ELF-1 (cell line): ENCODE measurements around the gene RNASE13.

Experiments
- DNase-seq: peaks from one replicate; pipeline ENCODE4 v3.0.0-alpha.2; 2016; ENCODE audit warnings: low read depth, low spot score

Gene RNASE13

GRCh38 chr14:21034707-21035106, at the start of gene RNASE13:
Gene RNASE13 (minus strand): TSS chr14:21034807. CDS start chr14:21034288, 519 bp downstream.
- no peak for DNase-seq

- DNase-seq = no peak
Measured at GRCh38 chr14:21084396-21084795, 49.8 kb upstream of the RNASE13 start.

GRCh38 chr14:21083565-21084325, 49.1 kb upstream of the RNASE13 start:
- DNase-seq = no peak

- no peak for DNase-seq
Measured at GRCh38 chr14:21081521-21082142, 47.0 kb upstream of the RNASE13 start.

- DNase-seq = no peak
Measured at GRCh38 chr14:21078726-21079125, 44.1 kb upstream of the RNASE13 start.

GRCh38 chr14:21078287-21078686, 43.7 kb upstream of the RNASE13 start:
- no peak for DNase-seq

GRCh38 chr14:21077672-21078071, 43.1 kb upstream of the RNASE13 start:
- DNase-seq = no peak

- DNase-seq = no peak
Measured at GRCh38 chr14:21075719-21076437, 41.3 kb upstream of the RNASE13 start.

GRCh38 chr14:21074398-21075272, 40.0 kb upstream of the RNASE13 start:
- no peak for DNase-seq

GRCh38 chr14:21073921-21074320, 39.3 kb upstream of the RNASE13 start:
- DNase-seq = no peak

- no peak for DNase-seq
Measured at GRCh38 chr14:21072781-21073339, 38.3 kb upstream of the RNASE13 start.

GRCh38 chr14:21072031-21072473, 37.4 kb upstream of the RNASE13 start:
- DNase-seq = peak; percentile 29

GRCh38 chr14:21071225-21072030, 36.8 kb upstream of the RNASE13 start:
- peak; percentile 81 for DNase-seq

GRCh38 chr14:21070610-21071224, 36.1 kb upstream of the RNASE13 start:
- DNase-seq = peak; percentile 71

GRCh38 chr14:21070083-21070609, 35.5 kb upstream of the RNASE13 start, which contains the start of gene ARHGEF40:
Gene ARHGEF40 (plus strand): TSS chr14:21070304. CDS start chr14:21070397, 93 bp downstream.
- peak; percentile 42 for DNase-seq

GRCh38 chr14:21069388-21070082, 34.9 kb upstream of the RNASE13 start:
- DNase-seq = peak; percentile 83

GRCh38 chr14:21068521-21069387, 34.1 kb upstream of the RNASE13 start:
- peak; percentile 72 for DNase-seq
